HG02642 (cell line): Measurements from ENCODE around the gene FNDC11.
A peak's percentile ranks its signal among the peaks of the same experiment; 100 is the strongest.
"Not testable (repeated sequence)": the region's sequence is repeated elsewhere in the genome, so short reads cannot be mapped to it uniquely, and the experiment has no call there.

Experiments used
- ATAC-seq: cut with Tn5 transposase; IDR thresholded peaks from one replicate; pipeline ENCODE4 v1.9.1; 2021; ENCODE audit warnings: mild to moderate bottlenecking; ENCODE audit not compliant: unreplicated experiment, poor library complexity

The FNDC11 gene

GRCh38 chr20:63565021-63565698 is 11.2 kb downstream of the FNDC11 start:
- no peak for ATAC-seq

- ATAC-seq: no peak
Observed at GRCh38 chr20:63565699-63566335, 11.9 kb downstream of the FNDC11 start.

- no peak for ATAC-seq
Observed at GRCh38 chr20:63566395-63567135, 12.6 kb downstream of the FNDC11 start.

GRCh38 chr20:63567136-63567385 is 13.1 kb downstream of the FNDC11 start:
- ATAC-seq: no peak

- peak; percentile 61 for ATAC-seq
Observed at GRCh38 chr20:63567386-63568169, 13.6 kb downstream of the FNDC11 start.

- ATAC-seq: peak; percentile 14
Observed at GRCh38 chr20:63568170-63568981, 14.4 kb downstream of the FNDC11 start.

GRCh38 chr20:63568986-63569949 is 15.3 kb downstream of the FNDC11 start:
- no peak for ATAC-seq

- no peak for ATAC-seq
Observed at GRCh38 chr20:63570281-63571086, 16.5 kb downstream of the FNDC11 start.

- ATAC-seq: not testable (repeated sequence)
Observed at GRCh38 chr20:63571087-63571478, 17.1 kb downstream of the FNDC11 start.

GRCh38 chr20:63572071-63572787 is 18.3 kb downstream of the FNDC11 start:
- no peak for ATAC-seq

- ATAC-seq: no peak
Observed at GRCh38 chr20:63572788-63573646, 19.1 kb downstream of the FNDC11 start.

GRCh38 chr20:63573647-63574131 is 19.7 kb downstream of the FNDC11 start:
- ATAC-seq: peak; percentile 10

GRCh38 chr20:63574156-63574828 is 20.3 kb downstream of the FNDC11 start, which contains the start of gene HELZ2:
TSS of gene HELZ2 (minus strand) at chr20:63574239. CDS start at chr20:63572385, 1,854 bp downstream.
- peak; percentile 62 for ATAC-seq

- ATAC-seq: no peak
Observed at GRCh38 chr20:63574829-63575743, 21.1 kb downstream of the FNDC11 start.

GRCh38 chr20:63576311-63576710 is 22.4 kb downstream of the FNDC11 start:
- ATAC-seq: no peak
